ENCODE data around the gene BIN2.

GRCh38 chr12:51326698-51327439 lies 2.9 kb upstream of the BIN2 start:
- TF ChIP-seq POLR2AphosphoS5 (IDR thresholded peaks at IDR 0.05; ENCODE audit: borderline replicate concordance, low read depth, low read length) (peak; percentile 33; the same call in 1 of the 2 replicates), EZH2 (IDR thresholded peaks at IDR 0.05) (no peak), FOXP2 (optimal IDR thresholded peaks at IDR 0.05; ENCODE audit: control extremely low read depth, extremely low read length, insufficient read depth) (peak; percentile 59)
